ENCODE data around the gene NPEPL1. TPM values are rescaled to one million over a fixed set of nuclear protein-coding genes. Genes with fewer than 3 reads are reported as not detected.

Gene NPEPL1
- total and polyA plus RNA-seq, 9 donors: 6.2 to 41.0 (median 33.9) TPM

- intact Hi-C loops (cut with DNase I): no loop called here
- H3K9me3 ChIP-seq: no peaks in the 10 kb centered on the region
- no peak overlapping the region for H3K4me3 ChIP-seq
- TF ChIP-seq CTCF (IDR thresholded peaks at IDR 0.05) (no peak), EP300 (IDR thresholded peaks at IDR 0.05) (no peak)
- H3K36me3 ChIP-seq: no peaks in the 10 kb centered on the region
- H3K27me3 ChIP-seq: no peaks in the 10 kb centered on the region
- no peaks in the 10 kb centered on the region for H3K4me1 ChIP-seq (ENCODE audit: insufficient read depth)
- H3K27ac ChIP-seq: no peak overlapping the region
- DNase-seq: peak in 4 of 5 donors; percentile 5 to 21 (median 12)
- 75 to 82% (median 80%) methylated on average over 11 of the region's 11 CpGs for WGBS, 3 donors
Observed at GRCh38 chr20:58715391-58715800, 22.8 kb downstream of the NPEPL1 start.

- H3K27me3 ChIP-seq: no peaks in the 10 kb centered on the region
- WGBS, 3 donors: 77 to 83% (median 82%) methylated on average over 16 to 18 of the region's 18 CpGs
- no peak for TF ChIP-seq CTCF (IDR thresholded peaks at IDR 0.05)
- no peak for TF ChIP-seq EP300 (IDR thresholded peaks at IDR 0.05)
- TF ChIP-seq POLR2A (IDR thresholded peaks at IDR 0.05): no peak
- intact Hi-C loops (cut with DNase I): no loop called here
- DNase-seq: peak in 4 of 5 donors; percentile 5 to 27 (median 13)
- no peak overlapping the region for H3K4me3 ChIP-seq
- no peak overlapping the region for H3K27ac ChIP-seq
- no peaks in the 10 kb centered on the region for H3K4me1 ChIP-seq (ENCODE audit: insufficient read depth)
- no peaks in the 10 kb centered on the region for H3K9me3 ChIP-seq
- H3K36me3 ChIP-seq: no peaks in the 10 kb centered on the region
Observed at GRCh38 chr20:58715801-58716475, 23.3 kb downstream of the NPEPL1 start.

GRCh38 chr20:58716476-58717277 is 24.1 kb downstream of the NPEPL1 start:
- no peaks in the 10 kb centered on the region for H3K9me3 ChIP-seq
- H3K4me1 ChIP-seq (ENCODE audit: insufficient read depth): no peaks in the 10 kb centered on the region
- 38 to 60% (median 51%) methylated on average over 20 to 23 of the region's 23 CpGs for WGBS, 3 donors
- no peak overlapping the region for H3K4me3 ChIP-seq
- intact Hi-C loops (cut with DNase I): no loop called here
- H3K27me3 ChIP-seq: no peaks in the 10 kb centered on the region
- no peaks in the 10 kb centered on the region for H3K36me3 ChIP-seq
- no peak overlapping the region for H3K27ac ChIP-seq
- TF ChIP-seq EP300 (IDR thresholded peaks at IDR 0.05): no peak
- TF ChIP-seq POLR2A (IDR thresholded peaks at IDR 0.05): no peak
- TF ChIP-seq CTCF (IDR thresholded peaks at IDR 0.05): no peak
- DNase-seq: peak in 4 of 5 donors; percentile 6 to 35 (median 12)

- DNase-seq: peak in 3 of 5 donors; percentile 7 to 30 (median 17)
- H3K36me3 ChIP-seq: no peaks in the 10 kb centered on the region
- no peak for TF ChIP-seq EP300 (IDR thresholded peaks at IDR 0.05)
- no peak for TF ChIP-seq POLR2A (IDR thresholded peaks at IDR 0.05)
- TF ChIP-seq CTCF (IDR thresholded peaks at IDR 0.05): no peak
- H3K27ac ChIP-seq: no peak overlapping the region
- intact Hi-C loops (cut with DNase I): no loop called here
- no peaks in the 10 kb centered on the region for H3K27me3 ChIP-seq
- H3K9me3 ChIP-seq: no peaks in the 10 kb centered on the region
- 72 to 80% (median 76%) methylated on average over 23 of the region's 23 CpGs for WGBS, 3 donors
- no peaks in the 10 kb centered on the region for H3K4me1 ChIP-seq (ENCODE audit: insufficient read depth)
- no peak overlapping the region for H3K4me3 ChIP-seq
Observed at GRCh38 chr20:58717278-58718091, 24.9 kb downstream of the NPEPL1 start.
